Endothelial cell of umbilical vein (primary cell): Measurements from ENCODE around the gene MED27. TPM values are rescaled to one million over a fixed set of nuclear protein-coding genes. Genes with fewer than 3 reads are reported as not detected.
A peak's percentile ranks its signal among the peaks of the same experiment; 100 is the strongest.

Experiments
- BruUV-seq: library from RNA; stranded (reverse); fragments of 400-500 nt; replicated peaks from 2 replicates; lab custom pipeline; 2021; lab: Mats Ljungman, UMichigan
- CTCF ChIA-PET: fragments of 300-600, 350-600 bp; sonication (Branson Sonifier 250); formaldehyde crosslinking; loops from one replicate; lab custom pipeline; 2021; ENCODE audit warnings: antibody characterized with exemption, inconsistent platforms; lab: Charles Lee
- POLR2A ChIA-PET: fragments of 300-600, 350-600 bp; sonication (Branson Sonifier 250); formaldehyde crosslinking; loops from one replicate; lab custom pipeline; 2021; ENCODE audit warnings: antibody characterized with exemption, inconsistent platforms; lab: Charles Lee
- DNase-seq: peaks from one replicate; pipeline ENCODE4 v3.0.0-alpha.2; 2011; ENCODE audit warnings: low read depth, low spot score
- FAIRE-seq: peaks from 2 replicates; lab custom pipeline; 2011; peaks lifted over from hg19 to GRCh38; lab: Jason Lieb, UNC
- H2AFZ ChIP-seq: 2 replicates; pipeline ENCODE4 v1.6.0; 2012; ENCODE audit warnings: low read depth, low read length, control low read depth, inconsistent platforms
- H3K27ac ChIP-seq: 2 replicates; pipeline ENCODE4 v1.5.1; 2011; ENCODE audit warnings: low read depth, mild to moderate bottlenecking, control low read depth, low read length, moderate library complexity; ENCODE audit not compliant: insufficient read depth
- H3K27me3 ChIP-seq, 2 experiments: 2 replicates each; pipeline versions ENCODE4 v1.6.0 to v1.6.1; 2011; ENCODE audit warnings: low read length in 2 of 2, mixed read lengths in 1 of 2; ENCODE audit not compliant: control insufficient read depth in 2 of 2, insufficient read depth in 2 of 2
- H3K36me3 ChIP-seq, 2 experiments: 2 replicates in 1 of 2; 3 replicates in 1 of 2; pipeline ENCODE4 v1.5.1; 2011; ENCODE audit warnings: low read length in 2 of 2, mild to moderate bottlenecking in 1 of 2, moderate library complexity in 1 of 2; ENCODE audit not compliant: control insufficient read depth in 2 of 2, insufficient read depth in 2 of 2; ENCODE audit errors: extremely low read depth in 1 of 2
- H3K4me1 ChIP-seq: 3 replicates; pipeline ENCODE4 v1.5.1; 2011; ENCODE audit warnings: mild to moderate bottlenecking, low read length; ENCODE audit not compliant: control insufficient read depth, insufficient read depth; ENCODE audit errors: extremely low read depth
- H3K4me2 ChIP-seq: 2 replicates; pipeline ENCODE4 v1.6.1; 2011; ENCODE audit warnings: low read length, control low read depth, mixed read lengths; ENCODE audit not compliant: insufficient read depth
- H3K4me3 ChIP-seq, 3 experiments: fragments of 200-600 bp in 1 of 3; sonication (generic), shearing (Covaris generic) in 1 of 3; replicated peaks in 1 of 3; 2 replicates each; pipeline ENCODE4 v1.5.1; 2011 to 2016; ENCODE audit warnings: control low read depth in 3 of 3, low read length in 3 of 3, mild to moderate bottlenecking in 2 of 3, inconsistent platforms in 1 of 3, low read depth in 1 of 3, moderate library complexity in 1 of 3; ENCODE audit not compliant: insufficient read depth in 1 of 3
- H3K79me2 ChIP-seq: 2 replicates; pipeline ENCODE4 v1.6.0; 2012; ENCODE audit warnings: low read length, inconsistent platforms; ENCODE audit not compliant: control insufficient read depth, insufficient read depth
- H3K9ac ChIP-seq: replicated peaks from 2 replicates; pipeline ENCODE3; 2011; ENCODE audit warnings: low read length, control low read depth; ENCODE audit not compliant: insufficient read depth; ENCODE audit errors: extremely low read depth
- H3K9me1 ChIP-seq: replicated peaks from 3 replicates; pipeline ENCODE4 v1.6.0; 2011; ENCODE audit warnings: mild to moderate bottlenecking, low read length; ENCODE audit not compliant: control insufficient read depth, insufficient read depth; ENCODE audit errors: extremely low read depth
- H3K9me3 ChIP-seq: replicated peaks from 2 replicates; pipeline ENCODE4 v1.5.1; 2012; ENCODE audit warnings: low read length, inconsistent platforms; ENCODE audit not compliant: control insufficient read depth, insufficient read depth
- H4K20me1 ChIP-seq: replicated peaks from 2 replicates; pipeline ENCODE3; 2011; ENCODE audit warnings: mild to moderate bottlenecking, low read length; ENCODE audit not compliant: control insufficient read depth, insufficient read depth; ENCODE audit errors: extremely low read depth
- EZH2 ChIP-seq: IDR thresholded peaks from 2 replicates; pipeline ENCODE4 v1.6.1; 2012; ENCODE audit warnings: borderline replicate concordance, low read depth, mild to moderate bottlenecking, moderate library complexity, low read length, inconsistent platforms; ENCODE audit not compliant: severe bottlenecking
- FOS ChIP-seq: IDR thresholded peaks from 2 replicates; pipeline ENCODE4 v1.6.1; 2011; ENCODE audit warnings: mild to moderate bottlenecking, low read length, moderate library complexity, borderline replicate concordance; ENCODE audit not compliant: insufficient read depth
- GATA2 ChIP-seq: IDR thresholded peaks from 2 replicates; pipeline ENCODE4 v1.7.0; 2011; ENCODE audit warnings: low read depth, mild to moderate bottlenecking, moderate library complexity, mixed read lengths, low read length; ENCODE audit not compliant: insufficient read length, insufficient read depth
- JUN ChIP-seq: IDR thresholded peaks from 2 replicates; pipeline ENCODE4 v1.6.1; 2011; ENCODE audit warnings: borderline replicate concordance, low read depth; ENCODE audit not compliant: insufficient read length, insufficient read depth
- MAX ChIP-seq: IDR thresholded peaks from 2 replicates; pipeline ENCODE4 v1.6.1; 2011; ENCODE audit not compliant: insufficient read depth, insufficient read length
- MYC ChIP-seq: IDR thresholded peaks from one replicate; pipeline ENCODE4 v1.6.1; 2011; ENCODE audit warnings: mild to moderate bottlenecking, low read depth, low read length
- POLR2A ChIP-seq: IDR thresholded peaks from 2 replicates; pipeline ENCODE4 v1.6.1; 2012; ENCODE audit warnings: low read depth, mild to moderate bottlenecking, control low read depth, low read length
- POLR2AphosphoS5 ChIP-seq: IDR thresholded peaks from 2 replicates; pipeline ENCODE4 v1.6.1; 2012; ENCODE audit warnings: low read depth, mild to moderate bottlenecking, control low read depth, low read length, moderate library complexity; ENCODE audit not compliant: insufficient read depth
- dilution Hi-C: fragments of 300-500 bp; cut with MboI; formaldehyde crosslinking; loops from one replicate; pipeline ENCODE4 v1.15.0; 2019; ENCODE audit warnings: low sequenced_read_pairs; ENCODE audit not compliant: extremely low pct_ligation_motif_present
- intact Hi-C: fragments of 100-400 bp; cut with micrococcal nuclease; formaldehyde crosslinking; loops from one replicate; pipeline ENCODE4 v1.10.0; 2022
- polyA plus RNA-seq, 4 experiments: library from polyadenylated mRNA; depleted of rRNA in 3 of 4; stranded (reverse) in 3 of 4; unstranded in 1 of 4; fragments of >200 nt; gene quantifications; 2 replicates each; pipeline versions ENCODE4 v1.2.1 to v1.2.3, GENCODE V29; 2011 to 2012; ENCODE audit warnings: missing spikeins in 1 of 4
- total RNA-seq: library from RNA; stranded (reverse); gene quantifications from 2 replicates; pipeline ENCODE4 v1.2.3, GENCODE V29; 2021
- TF ChIP-seq, protein P1 (sequence below), 2 donors: IDR thresholded peaks; 1 replicate in 1 of 2; 2 replicates in 1 of 2; pipeline ENCODE4 v1.5.1; 2011; ENCODE audit warnings: low read length in 2 of 2, mild to moderate bottlenecking in 2 of 2, moderate library complexity in 2 of 2, control low read depth in 1 of 2, inconsistent platforms in 1 of 2, low read depth in 1 of 2; ENCODE audit not compliant: insufficient read depth in 1 of 2; ENCODE audit errors: extremely low read depth in 1 of 2

The MED27 gene
- total and polyA plus RNA-seq, 2 donors (not counting 3 experiments of a cell fraction or from before 2014, with no cell fraction given), result 27.9 to 47.8 TPM

- Histone ChIP-seq H3K4me2 (no peak overlapping the region), H3K27ac (no peak overlapping the region), H3K9me3 (no peaks in the 10 kb centered on the region), H3K36me3 (peaks cover 0 to 6% of the 10 kb centered on the region in 2 experiments), H3K4me3 (no peak overlapping the region), H3K79me2 (peaks cover 27% of the 10 kb centered on the region), H4K20me1 (no peaks in the 10 kb centered on the region), H3K9me1 (no peaks in the 10 kb centered on the region), H3K4me1 (no peaks in the 10 kb centered on the region), H2AFZ (no peak overlapping the region), H3K9ac (no peak overlapping the region), H3K27me3 (no peaks in the 10 kb centered on the region)
- FAIRE-seq, result peak; percentile 12
- ChIA-PET CTCF (interaction anchor here (0.9 kb wide), 1 partner anchor 308 kb away, joined by 3 read pairs; no protein-coding TSS in a partner anchor), POLR2A (no interaction called here)
- no TSS peak for BruUV-seq
- dilution Hi-C loops, result no loop called here
- TF ChIP-seq EZH2, result no peak
- TF ChIP-seq POLR2A, result no peak
- no peak for TF ChIP-seq MYC
- no peak for TF ChIP-seq POLR2AphosphoS5
- no peak for TF ChIP-seq MAX
- TF ChIP-seq FOS, result no peak
- TF ChIP-seq JUN, result no peak
- TF ChIP-seq, protein P1, sequence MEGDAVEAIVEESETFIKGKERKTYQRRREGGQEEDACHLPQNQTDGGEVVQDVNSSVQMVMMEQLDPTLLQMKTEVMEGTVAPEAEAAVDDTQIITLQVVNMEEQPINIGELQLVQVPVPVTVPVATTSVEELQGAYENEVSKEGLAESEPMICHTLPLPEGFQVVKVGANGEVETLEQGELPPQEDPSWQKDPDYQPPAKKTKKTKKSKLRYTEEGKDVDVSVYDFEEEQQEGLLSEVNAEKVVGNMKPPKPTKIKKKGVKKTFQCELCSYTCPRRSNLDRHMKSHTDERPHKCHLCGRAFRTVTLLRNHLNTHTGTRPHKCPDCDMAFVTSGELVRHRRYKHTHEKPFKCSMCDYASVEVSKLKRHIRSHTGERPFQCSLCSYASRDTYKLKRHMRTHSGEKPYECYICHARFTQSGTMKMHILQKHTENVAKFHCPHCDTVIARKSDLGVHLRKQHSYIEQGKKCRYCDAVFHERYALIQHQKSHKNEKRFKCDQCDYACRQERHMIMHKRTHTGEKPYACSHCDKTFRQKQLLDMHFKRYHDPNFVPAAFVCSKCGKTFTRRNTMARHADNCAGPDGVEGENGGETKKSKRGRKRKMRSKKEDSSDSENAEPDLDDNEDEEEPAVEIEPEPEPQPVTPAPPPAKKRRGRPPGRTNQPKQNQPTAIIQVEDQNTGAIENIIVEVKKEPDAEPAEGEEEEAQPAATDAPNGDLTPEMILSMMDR (IDR thresholded peaks at IDR 0.05; ENCODE audit: extremely low read depth in 1 of 2, insufficient read depth in 1 of 2, low read depth in 1 of 2, low read length in 2 of 2), result no peak
- no peak for TF ChIP-seq GATA2
- intact Hi-C loops, result no loop called here
- DNase-seq, result no peak
Observed at GRCh38 chr9:132063281-132063680, 16.4 kb downstream of the MED27 start.
